KMS-11 (cell line): ENCODE measurements around the gene INPP5A.

ENCODE experiments used
- H2AFZ ChIP-seq: fragments of 200-600 bp; sonication (generic); 2 replicates; pipeline ENCODE4 v1.6.1; 2016; ENCODE audit warnings: antibody characterized with exemption, mixed run types, low read depth
- H3K27ac ChIP-seq: fragments of 200-600 bp; sonication (generic); 2 replicates; pipeline ENCODE4 v1.6.1; 2016; ENCODE audit warnings: mild to moderate bottlenecking, mixed run types
- H3K27me3 ChIP-seq: fragments of 200-600 bp; sonication (generic); 2 replicates; pipeline ENCODE4 v1.6.1; 2017; ENCODE audit warnings: mild to moderate bottlenecking, low read depth, mixed run types, moderate library complexity; ENCODE audit not compliant: insufficient read depth
- H3K36me3 ChIP-seq: fragments of 200-600 bp; sonication (generic); 2 replicates; pipeline ENCODE4 v1.6.1; 2017; ENCODE audit warnings: mild to moderate bottlenecking, mixed run types; ENCODE audit not compliant: insufficient read depth
- H3K4me1 ChIP-seq: fragments of 200-600 bp; sonication (generic); 2 replicates; pipeline ENCODE4 v1.6.1; 2016; ENCODE audit warnings: mild to moderate bottlenecking, low read depth, mixed run types; ENCODE audit not compliant: poor library complexity, severe bottlenecking
- H3K4me2 ChIP-seq: fragments of 200-600 bp; sonication (generic); 2 replicates; pipeline ENCODE4 v1.7.0; 2016; ENCODE audit warnings: mild to moderate bottlenecking, mixed run types
- H3K4me3 ChIP-seq: fragments of 200-600 bp; sonication (generic); IDR thresholded peaks from 2 replicates; pipeline ENCODE4 v1.6.1; 2017; ENCODE audit warnings: low read depth, low read length, mixed read lengths; ENCODE audit not compliant: insufficient read depth
- H3K79me2 ChIP-seq: fragments of 200-600 bp; sonication (generic); 2 replicates; pipeline ENCODE4 v1.6.1; 2016; ENCODE audit warnings: low read depth, mixed run types; ENCODE audit not compliant: insufficient read depth
- H3K9ac ChIP-seq: fragments of 200-600 bp; sonication (generic); 2 replicates; pipeline ENCODE4 v1.6.1; 2016; ENCODE audit warnings: mild to moderate bottlenecking, mixed run types
- H4K20me1 ChIP-seq: fragments of 200-600 bp; sonication (generic); 2 replicates; pipeline ENCODE4 v1.6.1; 2016; ENCODE audit warnings: mild to moderate bottlenecking, mixed run types; ENCODE audit not compliant: insufficient read depth
- TF ChIP-seq, protein P1 (sequence below): fragments of 200-600 bp; sonication (generic); conservative IDR thresholded peaks from 2 replicates; pipeline ENCODE4 v1.6.1; 2017; ENCODE audit warnings: low read depth, mild to moderate bottlenecking, antibody characterized with exemption, low read length, moderate library complexity, mixed read lengths

INPP5A gene

DNA sequence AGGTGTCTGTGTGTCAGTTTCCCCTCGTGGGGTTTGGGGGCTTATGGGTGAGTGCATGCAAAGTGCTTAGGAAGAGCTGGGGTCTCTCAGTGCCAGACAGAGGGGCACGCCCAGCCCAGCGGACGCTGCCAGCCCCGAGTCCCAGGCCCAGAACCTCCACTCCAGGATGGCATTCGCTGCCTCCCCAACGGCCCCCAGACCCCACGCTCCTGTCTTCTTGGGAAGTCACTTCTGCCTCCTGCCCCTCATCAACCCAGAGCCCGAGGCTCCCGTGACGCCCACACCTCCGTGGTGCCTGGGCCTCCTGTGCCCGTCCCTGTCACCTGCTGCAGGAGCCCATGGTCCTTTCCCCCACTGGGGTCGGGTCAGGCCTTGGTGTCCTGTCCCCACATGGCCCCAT lies 213.3 kb downstream of the INPP5A start:
- Histone ChIP-seq H4K20me1 (no peaks in the 10 kb centered on the region), H3K27ac (no peak overlapping the region), H3K27me3 (no peaks in the 10 kb centered on the region), H2AFZ (no peak overlapping the region), H3K4me1 (no peaks in the 10 kb centered on the region), H3K9ac (no peak overlapping the region), H3K4me2 (no peak overlapping the region), H3K4me3 (no peak overlapping the region), H3K36me3 (no peaks in the 10 kb centered on the region), H3K79me2 (no peaks in the 10 kb centered on the region)
- TF ChIP-seq, protein P1, sequence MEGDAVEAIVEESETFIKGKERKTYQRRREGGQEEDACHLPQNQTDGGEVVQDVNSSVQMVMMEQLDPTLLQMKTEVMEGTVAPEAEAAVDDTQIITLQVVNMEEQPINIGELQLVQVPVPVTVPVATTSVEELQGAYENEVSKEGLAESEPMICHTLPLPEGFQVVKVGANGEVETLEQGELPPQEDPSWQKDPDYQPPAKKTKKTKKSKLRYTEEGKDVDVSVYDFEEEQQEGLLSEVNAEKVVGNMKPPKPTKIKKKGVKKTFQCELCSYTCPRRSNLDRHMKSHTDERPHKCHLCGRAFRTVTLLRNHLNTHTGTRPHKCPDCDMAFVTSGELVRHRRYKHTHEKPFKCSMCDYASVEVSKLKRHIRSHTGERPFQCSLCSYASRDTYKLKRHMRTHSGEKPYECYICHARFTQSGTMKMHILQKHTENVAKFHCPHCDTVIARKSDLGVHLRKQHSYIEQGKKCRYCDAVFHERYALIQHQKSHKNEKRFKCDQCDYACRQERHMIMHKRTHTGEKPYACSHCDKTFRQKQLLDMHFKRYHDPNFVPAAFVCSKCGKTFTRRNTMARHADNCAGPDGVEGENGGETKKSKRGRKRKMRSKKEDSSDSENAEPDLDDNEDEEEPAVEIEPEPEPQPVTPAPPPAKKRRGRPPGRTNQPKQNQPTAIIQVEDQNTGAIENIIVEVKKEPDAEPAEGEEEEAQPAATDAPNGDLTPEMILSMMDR: no peak

DNA sequence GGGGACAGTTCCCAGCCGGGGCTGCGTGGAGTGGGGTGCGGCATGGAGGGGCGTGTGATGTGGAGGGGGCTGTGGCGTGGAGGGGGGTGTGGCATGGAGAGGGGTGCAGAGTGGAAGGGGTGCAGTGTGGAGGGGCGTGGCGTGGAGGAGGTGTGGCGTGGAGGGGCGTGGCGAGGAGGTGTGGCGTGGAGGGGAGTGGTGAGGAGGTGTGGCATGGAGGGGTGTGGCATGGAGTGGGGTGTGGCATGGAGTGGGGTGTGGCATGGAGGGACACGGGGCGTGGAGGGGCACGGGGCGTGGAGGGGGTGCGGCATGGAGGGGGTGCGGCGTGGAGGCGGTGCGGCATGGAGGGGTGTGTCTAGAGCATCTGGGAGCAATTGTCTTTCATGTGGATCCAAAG lies 214.8 kb downstream of the INPP5A start:
- no peak overlapping the region for H3K4me2 ChIP-seq
- H2AFZ ChIP-seq: no peak overlapping the region
- H4K20me1 ChIP-seq: no peaks in the 10 kb centered on the region
- H3K27me3 ChIP-seq: no peaks in the 10 kb centered on the region
- no peak overlapping the region for H3K4me3 ChIP-seq
- H3K4me1 ChIP-seq: no peaks in the 10 kb centered on the region
- TF ChIP-seq, protein P1: no peak
- no peaks in the 10 kb centered on the region for H3K79me2 ChIP-seq
- no peak overlapping the region for H3K9ac ChIP-seq
- no peaks in the 10 kb centered on the region for H3K36me3 ChIP-seq
- no peak overlapping the region for H3K27ac ChIP-seq

DNA sequence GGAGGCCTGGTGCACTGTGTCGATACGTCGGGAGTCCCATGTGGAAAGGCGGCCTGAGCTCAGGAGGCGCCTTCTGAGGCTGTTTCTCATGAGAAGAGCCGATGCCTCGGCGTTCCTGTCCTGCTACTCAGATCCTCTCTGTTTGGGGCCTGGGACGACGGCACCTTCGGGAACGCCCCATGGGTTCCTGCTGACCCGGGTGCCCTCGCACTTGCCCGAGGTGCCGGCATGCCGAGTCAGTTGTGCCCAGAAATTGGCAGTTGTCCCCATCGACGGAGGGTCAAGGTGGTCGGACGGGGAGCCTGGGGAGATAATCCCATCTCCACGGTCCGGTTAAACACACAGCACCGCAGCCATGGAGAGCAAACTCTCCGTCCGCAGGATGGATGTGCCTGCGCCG lies 215.4 kb downstream of the INPP5A start:
- no peaks in the 10 kb centered on the region for H3K36me3 ChIP-seq
- no peak overlapping the region for H3K27ac ChIP-seq
- no peak overlapping the region for H2AFZ ChIP-seq
- TF ChIP-seq, protein P1: no peak
- no peaks in the 10 kb centered on the region for H3K79me2 ChIP-seq
- no peaks in the 10 kb centered on the region for H3K27me3 ChIP-seq
- no peak overlapping the region for H3K9ac ChIP-seq
- H3K4me1 ChIP-seq: no peaks in the 10 kb centered on the region
- H4K20me1 ChIP-seq: no peaks in the 10 kb centered on the region
- no peak overlapping the region for H3K4me3 ChIP-seq
- H3K4me2 ChIP-seq: no peak overlapping the region

DNA sequence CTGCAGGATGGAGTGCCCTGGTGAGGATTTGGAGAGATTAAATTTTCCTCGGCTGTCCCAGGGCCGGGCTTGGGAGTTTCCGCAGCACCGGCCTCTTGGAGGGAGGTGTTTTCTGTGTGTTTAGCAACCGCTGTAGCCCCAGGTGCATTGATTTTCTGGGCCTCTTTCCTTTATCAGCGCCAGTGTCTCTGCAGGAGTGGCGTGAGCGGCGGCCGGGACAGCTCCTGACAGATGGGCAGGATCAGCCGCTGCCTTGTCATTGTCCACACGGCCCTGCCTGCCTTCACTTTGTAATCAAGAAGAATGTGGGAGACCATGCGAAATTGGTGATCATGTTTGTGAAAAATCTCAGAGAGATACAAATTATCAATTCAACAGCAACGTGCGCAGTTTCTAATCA lies 216.0 kb downstream of the INPP5A start:
- Histone ChIP-seq H3K9ac (no peak overlapping the region), H3K27ac (no peak overlapping the region), H3K27me3 (no peaks in the 10 kb centered on the region), H3K79me2 (no peaks in the 10 kb centered on the region), H3K4me3 (no peak overlapping the region), H3K4me2 (no peak overlapping the region), H3K36me3 (no peaks in the 10 kb centered on the region), H3K4me1 (no peaks in the 10 kb centered on the region), H2AFZ (no peak overlapping the region), H4K20me1 (no peaks in the 10 kb centered on the region)
- TF ChIP-seq, protein P1: no peak
